ENCODE measurements around the gene RHOA. TPM values are rescaled to one million over a fixed set of nuclear protein-coding genes. Genes with fewer than 3 reads are reported as not detected.
"Not testable (repeated sequence)": the region's sequence is repeated elsewhere in the genome, so short reads cannot be mapped to it uniquely, and the experiment has no call there.

The RHOA gene
- total RNA-seq, 5 donors from 2014 or later (not counting 1 experiment from before 2014, with no cell fraction given) = 247 to 279 (median 269) TPM

GRCh38 chr3:49328350-49328749, 83.4 kb downstream of the RHOA start:
- CTCF ChIA-PET; H3K9me3 Mint-ChIP-seq; H3K4me3 ChIP-seq (ENCODE audit: control insufficient read depth in 1 of 2, extremely low read depth in 1 of 2, low read length in 1 of 2); H3K9me3 ChIP-seq; ATAC-seq (replicated peaks in 1 of 4); DNase-seq; H3K27me3 ChIP-seq (replicated peaks in 1 of 2; ENCODE audit: control insufficient read depth in 2 of 2, extremely low read depth in 1 of 2, insufficient read depth in 2 of 2, low read length in 1 of 2); POLR2A ChIA-PET; H3K27me3 Mint-ChIP-seq; H3K27ac ChIP-seq (ENCODE audit: low read length); H3K27ac Mint-ChIP-seq; H3K4me3 Mint-ChIP-seq: not testable (repeated sequence)
- Mint-ChIP-seq H3K36me3 (peaks cover 42% of the 10 kb centered on the region), H3K4me1 (peaks cover 8 to 19% (median 18%) of the 10 kb centered on the region in 3 donors)
- peaks cover 6 to 14% of the 10 kb centered on the region in 2 experiments for H3K4me1 ChIP-seq (ENCODE audit: control insufficient read depth in 1 of 2, extremely low read depth in 1 of 2, insufficient read depth in 2 of 2, low read length in 2 of 2)
- peaks cover 12 to 73% of the 10 kb centered on the region in 2 donors for H3K36me3 ChIP-seq (ENCODE audit: control insufficient read depth in 2 of 2, extremely low read depth in 1 of 2, insufficient read depth in 1 of 2, low read length in 1 of 2)
- 100% methylated on average over 1 of the region's 2 CpGs for WGBS (ENCODE audit: insufficient coverage)

- no peaks in the 10 kb centered on the region for H3K9me3 Mint-ChIP-seq
- CTCF ChIA-PET = interaction anchor here in 1 of 2 donors (0.6 kb wide), 1 partner anchor 29 kb away, joined by 6 read pairs; no protein-coding TSS in a partner anchor
- H3K4me1 ChIP-seq (ENCODE audit: control insufficient read depth in 1 of 2, extremely low read depth in 1 of 2, insufficient read depth in 2 of 2, low read length in 2 of 2) = peaks cover 0 to 6% of the 10 kb centered on the region in 2 experiments
- no CpG with 5 or more reads among the region's 7 CpGs for WGBS (ENCODE audit: insufficient coverage)
- H3K4me3 ChIP-seq (ENCODE audit: control insufficient read depth in 1 of 2, extremely low read depth in 1 of 2, low read length in 1 of 2) = no peak overlapping the region
- H3K27me3 Mint-ChIP-seq = no peaks in the 10 kb centered on the region
- peaks cover 12 to 80% of the 10 kb centered on the region in 2 donors for H3K36me3 ChIP-seq (ENCODE audit: control insufficient read depth in 2 of 2, extremely low read depth in 1 of 2, insufficient read depth in 1 of 2, low read length in 1 of 2)
- no peak for ATAC-seq (replicated peaks in 1 of 4)
- no peak for DNase-seq
- POLR2A ChIA-PET = no interaction called here
- no peaks in the 10 kb centered on the region for H3K27me3 ChIP-seq (replicated peaks in 1 of 2; ENCODE audit: control insufficient read depth in 2 of 2, extremely low read depth in 1 of 2, insufficient read depth in 2 of 2, low read length in 1 of 2)
- H3K27ac ChIP-seq (ENCODE audit: low read length) = no peak overlapping the region
- H3K4me3 Mint-ChIP-seq = no peak overlapping the region
- no peak overlapping the region for H3K27ac Mint-ChIP-seq
- no peaks in the 10 kb centered on the region for H3K9me3 ChIP-seq
- H3K36me3 Mint-ChIP-seq = peaks cover 39% of the 10 kb centered on the region
- peaks cover 0 to 11% (median 11%) of the 10 kb centered on the region in 3 donors for H3K4me1 Mint-ChIP-seq
Observed at GRCh38 chr3:49327485-49327884, 84.3 kb downstream of the RHOA start.

- WGBS (ENCODE audit: insufficient coverage) = 98% methylated on average over 6 of the region's 7 CpGs
- Mint-ChIP-seq H3K27me3 (no peaks in the 10 kb centered on the region), H3K9me3 (no peaks in the 10 kb centered on the region), H3K36me3 (peaks cover 53% of the 10 kb centered on the region), H3K27ac (no peak overlapping the region), H3K4me1 (peaks cover 0 to 6% (median 4%) of the 10 kb centered on the region in 3 donors), H3K4me3 (no peak overlapping the region)
- Histone ChIP-seq H3K4me1 (ENCODE audit: control insufficient read depth in 1 of 2, extremely low read depth in 1 of 2, insufficient read depth in 2 of 2, low read length in 2 of 2) (no peaks in the 10 kb centered on the region), H3K9me3 (no peaks in the 10 kb centered on the region), H3K4me3 (ENCODE audit: control insufficient read depth in 1 of 2, extremely low read depth in 1 of 2, low read length in 1 of 2) (no peak overlapping the region), H3K36me3 (ENCODE audit: control insufficient read depth in 2 of 2, extremely low read depth in 1 of 2, insufficient read depth in 1 of 2, low read length in 1 of 2) (peaks cover 3 to 91% of the 10 kb centered on the region in 2 donors), H3K27me3 (replicated peaks in 1 of 2; ENCODE audit: control insufficient read depth in 2 of 2, extremely low read depth in 1 of 2, insufficient read depth in 2 of 2, low read length in 1 of 2) (no peaks in the 10 kb centered on the region), H3K27ac (ENCODE audit: low read length) (no peak overlapping the region)
- ATAC-seq (replicated peaks in 1 of 4) (no peak), DNase-seq (no peak)
- CTCF ChIA-PET = interaction anchor here in 1 of 2 donors (0.6 kb wide), 1 partner anchor 126 kb away, joined by 3 read pairs; no protein-coding TSS in a partner anchor
- POLR2A ChIA-PET = interaction anchor here in 1 of 2 donors (0.6 kb wide), 1 partner anchor 405 kb away, joined by 7 read pairs; no protein-coding TSS in a partner anchor
Observed at GRCh38 chr3:49324768-49325167, 87.0 kb downstream of the RHOA start.

- no peaks in the 10 kb centered on the region for H3K4me1 Mint-ChIP-seq
- H3K9me3 Mint-ChIP-seq = no peaks in the 10 kb centered on the region
- Histone ChIP-seq H3K4me3 (ENCODE audit: control insufficient read depth in 1 of 2, extremely low read depth in 1 of 2, low read length in 1 of 2) (no peak overlapping the region), H3K36me3 (ENCODE audit: control insufficient read depth in 2 of 2, extremely low read depth in 1 of 2, insufficient read depth in 1 of 2, low read length in 1 of 2) (peaks cover 14 to 77% of the 10 kb centered on the region in 2 donors), H3K9me3 (no peaks in the 10 kb centered on the region), H3K4me1 (ENCODE audit: control insufficient read depth in 1 of 2, extremely low read depth in 1 of 2, insufficient read depth in 2 of 2, low read length in 2 of 2) (no peaks in the 10 kb centered on the region), H3K27me3 (replicated peaks in 1 of 2; ENCODE audit: control insufficient read depth in 2 of 2, extremely low read depth in 1 of 2, insufficient read depth in 2 of 2, low read length in 1 of 2) (no peaks in the 10 kb centered on the region), H3K27ac (ENCODE audit: low read length) (no peak overlapping the region)
- H3K27me3 Mint-ChIP-seq = no peaks in the 10 kb centered on the region
- ATAC-seq (replicated peaks in 1 of 4) (no peak), DNase-seq (no peak)
- CTCF ChIA-PET = interaction anchor here in 1 of 2 donors (0.8 kb wide), 1 partner anchor 242 kb away, joined by 4 read pairs; no protein-coding TSS in a partner anchor
- H3K4me3 Mint-ChIP-seq = no peak overlapping the region
- POLR2A ChIA-PET = no interaction called here
- 100% methylated on average over 13 of the region's 16 CpGs for WGBS (ENCODE audit: insufficient coverage)
- no peak overlapping the region for H3K27ac Mint-ChIP-seq
- H3K36me3 Mint-ChIP-seq = peaks cover 26% of the 10 kb centered on the region
Observed at GRCh38 chr3:49316696-49317457, 94.9 kb downstream of the RHOA start.

GRCh38 chr3:49313896-49314688, 97.7 kb downstream of the RHOA start:
- DNase-seq (no peak), ATAC-seq (replicated peaks in 1 of 4) (no peak)
- CTCF ChIA-PET = no interaction called here
- peaks cover 14 to 76% of the 10 kb centered on the region in 2 donors for H3K36me3 ChIP-seq (ENCODE audit: control insufficient read depth in 2 of 2, extremely low read depth in 1 of 2, insufficient read depth in 1 of 2, low read length in 1 of 2)
- no peaks in the 10 kb centered on the region for H3K4me1 ChIP-seq (ENCODE audit: control insufficient read depth in 1 of 2, extremely low read depth in 1 of 2, insufficient read depth in 2 of 2, low read length in 2 of 2)
- POLR2A ChIA-PET = no interaction called here
- Mint-ChIP-seq H3K27me3 (no peaks in the 10 kb centered on the region), H3K4me3 (no peak overlapping the region), H3K4me1 (peaks cover 3 to 5% (median 5%) of the 10 kb centered on the region in 3 donors), H3K9me3 (no peaks in the 10 kb centered on the region), H3K27ac (peak overlapping the region; percentile 4 to 44), H3K36me3 (peaks cover 32% of the 10 kb centered on the region)
- no peak overlapping the region for H3K27ac ChIP-seq (ENCODE audit: low read length)
- no CpG with 5 or more reads among the region's 1 CpG for WGBS (ENCODE audit: insufficient coverage)
- no peak overlapping the region for H3K4me3 ChIP-seq (ENCODE audit: control insufficient read depth in 1 of 2, extremely low read depth in 1 of 2, low read length in 1 of 2)
- H3K9me3 ChIP-seq = no peaks in the 10 kb centered on the region
- no peaks in the 10 kb centered on the region for H3K27me3 ChIP-seq (replicated peaks in 1 of 2; ENCODE audit: control insufficient read depth in 2 of 2, extremely low read depth in 1 of 2, insufficient read depth in 2 of 2, low read length in 1 of 2)

- no peak for DNase-seq
- Histone ChIP-seq H3K36me3 (ENCODE audit: control insufficient read depth in 2 of 2, extremely low read depth in 1 of 2, insufficient read depth in 1 of 2, low read length in 1 of 2) (peaks cover 16 to 79% of the 10 kb centered on the region in 2 donors), H3K27ac (ENCODE audit: low read length) (no peak overlapping the region), H3K9me3 (no peaks in the 10 kb centered on the region), H3K4me1 (ENCODE audit: control insufficient read depth in 1 of 2, extremely low read depth in 1 of 2, insufficient read depth in 2 of 2, low read length in 2 of 2) (no peaks in the 10 kb centered on the region), H3K27me3 (replicated peaks in 1 of 2; ENCODE audit: control insufficient read depth in 2 of 2, extremely low read depth in 1 of 2, insufficient read depth in 2 of 2, low read length in 1 of 2) (no peaks in the 10 kb centered on the region), H3K4me3 (ENCODE audit: control insufficient read depth in 1 of 2, extremely low read depth in 1 of 2, low read length in 1 of 2) (no peak overlapping the region)
- no peaks in the 10 kb centered on the region for H3K27me3 Mint-ChIP-seq
- H3K36me3 Mint-ChIP-seq = peaks cover 32% of the 10 kb centered on the region
- CTCF ChIA-PET = interaction anchor here in 1 of 2 donors (0.6 kb wide), 1 partner anchor 115 kb away, joined by 3 read pairs; no protein-coding TSS in a partner anchor
- 100% methylated on average over 1 of the region's 3 CpGs for WGBS (ENCODE audit: insufficient coverage)
- H3K4me1 Mint-ChIP-seq = peaks cover 3 to 5% (median 5%) of the 10 kb centered on the region in 3 donors
- ATAC-seq (replicated peaks in 1 of 4) = no peak
- no peak overlapping the region for H3K4me3 Mint-ChIP-seq
- H3K27ac Mint-ChIP-seq = peak overlapping the region in 1 of 2 donors; percentile 58
- no peaks in the 10 kb centered on the region for H3K9me3 Mint-ChIP-seq
- POLR2A ChIA-PET = no interaction called here
Observed at GRCh38 chr3:49311283-49311682, 100.5 kb downstream of the RHOA start.

All from T-cell (primary cell).